H9 (cell line): ENCODE results near the gene BRCA2. TPM values are rescaled to one million over a fixed set of nuclear protein-coding genes. Genes with fewer than 3 reads are reported as not detected.

Experiments
- DNase-seq: peaks from one replicate; pipeline ENCODE4 v3.0.0-alpha.2; 2017
- H2AFZ ChIP-seq: one replicate; pipeline ENCODE4 v1.6.1; 2013; ENCODE audit warnings: mild to moderate bottlenecking, low read length, control low read depth, moderate library complexity
- H2AK5ac ChIP-seq: 2 replicates; pipeline ENCODE4 v1.6.1; 2013; ENCODE audit warnings: low read length, control low read depth, mixed read lengths; ENCODE audit not compliant: insufficient read length
- H2BK120ac ChIP-seq: one replicate; pipeline ENCODE4 v1.6.1; 2013; ENCODE audit warnings: low read depth, mild to moderate bottlenecking, low read length, control low read depth, inconsistent platforms; ENCODE audit not compliant: poor library complexity, severe bottlenecking
- H2BK12ac ChIP-seq: 2 replicates; pipeline ENCODE4 v1.6.1; 2013; ENCODE audit warnings: low read length, control low read depth, mixed read lengths, low read depth; ENCODE audit not compliant: insufficient read length
- H2BK15ac ChIP-seq: 2 replicates; pipeline ENCODE4 v1.6.1; 2013; ENCODE audit warnings: low read depth, low read length, control low read depth
- H2BK20ac ChIP-seq: one replicate; pipeline ENCODE4 v1.6.1; 2013; ENCODE audit warnings: low read depth, mild to moderate bottlenecking, low read length, control low read depth, inconsistent platforms; ENCODE audit not compliant: poor library complexity, severe bottlenecking
- H2BK5ac ChIP-seq: 2 replicates; pipeline ENCODE4 v1.6.1; 2013; ENCODE audit warnings: low read length, control low read depth, mixed read lengths; ENCODE audit not compliant: insufficient read length
- H3K14ac ChIP-seq: 2 replicates; pipeline ENCODE4 v1.6.1; 2013; ENCODE audit warnings: low read length, control low read depth; ENCODE audit not compliant: insufficient read depth
- H3K18ac ChIP-seq: 2 replicates; pipeline ENCODE4 v1.6.1; 2013; ENCODE audit warnings: low read depth, mild to moderate bottlenecking, mixed read lengths, low read length, control low read depth; ENCODE audit not compliant: insufficient read length
- H3K23ac ChIP-seq: 2 replicates; pipeline ENCODE4 v1.6.1; 2013; ENCODE audit warnings: low read length, control low read depth, mixed read lengths, low read depth; ENCODE audit not compliant: insufficient read length
- H3K23me2 ChIP-seq: 2 replicates; pipeline ENCODE4 v1.6.1; 2013; ENCODE audit warnings: low read depth, mild to moderate bottlenecking, mixed read lengths, low read length, control low read depth; ENCODE audit not compliant: insufficient read length, poor library complexity, severe bottlenecking
- H3K27ac ChIP-seq: 2 replicates; pipeline ENCODE4 v1.5.1; 2013; ENCODE audit warnings: low read length, control low read depth, mixed read lengths, low read depth; ENCODE audit not compliant: insufficient read length
- H3K27me3 ChIP-seq: 2 replicates; pipeline ENCODE4 v1.6.1; 2013; ENCODE audit warnings: low read length, control low read depth, inconsistent platforms; ENCODE audit not compliant: insufficient read depth
- H3K4ac ChIP-seq: 2 replicates; pipeline ENCODE4 v1.6.1; 2013; ENCODE audit warnings: low read depth, mild to moderate bottlenecking, control low read depth, inconsistent platforms, low read length, moderate library complexity
- H3K4me1 ChIP-seq: 2 replicates; pipeline ENCODE4 v1.6.1; 2013; ENCODE audit warnings: low read length, control low read depth, inconsistent platforms; ENCODE audit not compliant: insufficient read depth
- H3K4me2 ChIP-seq: 2 replicates; pipeline ENCODE4 v1.6.1; 2013; ENCODE audit warnings: low read length, control low read depth, mixed read lengths; ENCODE audit not compliant: insufficient read length, insufficient read depth
- H3K56ac ChIP-seq: 2 replicates; pipeline ENCODE4 v1.6.1; 2013; ENCODE audit warnings: low read depth, mild to moderate bottlenecking, mixed read lengths, low read length, control low read depth; ENCODE audit not compliant: insufficient read length
- H3K79me1 ChIP-seq: 2 replicates; pipeline ENCODE4 v1.6.1; 2013; ENCODE audit warnings: low read depth, mild to moderate bottlenecking, moderate library complexity, low read length, control low read depth, inconsistent platforms; ENCODE audit not compliant: insufficient read depth, poor library complexity, severe bottlenecking
- H3K79me2 ChIP-seq: 2 replicates; pipeline ENCODE4 v1.6.1; 2013; ENCODE audit warnings: low read length, control low read depth, inconsistent platforms; ENCODE audit not compliant: insufficient read depth
- H3K9ac ChIP-seq: 2 replicates; pipeline ENCODE4 v1.6.1; 2013; ENCODE audit warnings: low read length, control low read depth, mixed read lengths; ENCODE audit not compliant: insufficient read length; ENCODE audit errors: extremely low read depth
- H3K9me3 ChIP-seq: one replicate; pipeline ENCODE4 v1.6.1; 2013; ENCODE audit warnings: low read depth, low read length, inconsistent platforms; ENCODE audit not compliant: control insufficient read depth
- H3T11ph ChIP-seq: one replicate; pipeline ENCODE4 v1.6.1; 2013; ENCODE audit warnings: mild to moderate bottlenecking, low read length, control low read depth, inconsistent platforms
- H4K20me1 ChIP-seq: one replicate; pipeline ENCODE4 v1.6.1; 2013; ENCODE audit not compliant: control insufficient read depth, insufficient read length, insufficient read depth
- H4K5ac ChIP-seq: 2 replicates; pipeline ENCODE4 v1.6.1; 2013; ENCODE audit warnings: low read depth, mild to moderate bottlenecking, mixed read lengths, low read length, control low read depth; ENCODE audit not compliant: insufficient read length
- H4K8ac ChIP-seq: replicated peaks from 2 replicates; pipeline ENCODE4 v1.6.1; 2013; ENCODE audit warnings: low read length, control low read depth, mixed read lengths, low read depth; ENCODE audit not compliant: insufficient read length
- H4K91ac ChIP-seq: 2 replicates; pipeline ENCODE4 v1.6.1; 2013; ENCODE audit warnings: low read depth, mild to moderate bottlenecking, moderate library complexity, mixed read lengths, low read length, control low read depth; ENCODE audit not compliant: insufficient read length
- H3K27ac Mint-ChIP-seq, 3 experiments: 2 replicates in 2 of 3; 3 replicates in 1 of 3; pipeline ENCODE4 v1.8.0; 2020 to 2021; ENCODE audit warnings: mixed read lengths in 3 of 3, mild to moderate bottlenecking in 1 of 3, moderate library complexity in 1 of 3
- H3K27me3 Mint-ChIP-seq: 2 replicates; pipeline ENCODE4 v1.8.0; 2021; ENCODE audit warnings: low read depth, mild to moderate bottlenecking, moderate library complexity, mixed read lengths
- H3K36me3 Mint-ChIP-seq, 3 experiments: 2 replicates in 2 of 3; 3 replicates in 1 of 3; pipeline ENCODE4 v1.8.0; 2020 to 2021; ENCODE audit warnings: low read depth in 3 of 3, mixed read lengths in 3 of 3; ENCODE audit not compliant: insufficient read depth in 1 of 3
- H3K4me1 Mint-ChIP-seq, 2 experiments: 2 replicates each; pipeline ENCODE4 v1.8.0; 2020; ENCODE audit warnings: mixed read lengths in 2 of 2
- H3K4me3 Mint-ChIP-seq, 2 experiments: 2 replicates in 1 of 2; 3 replicates in 1 of 2; pipeline ENCODE4 v1.8.0; 2020 to 2021; ENCODE audit warnings: mild to moderate bottlenecking in 2 of 2, mixed read lengths in 2 of 2, moderate library complexity in 1 of 2
- H3K9me3 Mint-ChIP-seq, 2 experiments: 2 replicates in 1 of 2; 3 replicates in 1 of 2; pipeline ENCODE4 v1.8.0; 2020; ENCODE audit warnings: mild to moderate bottlenecking in 2 of 2, mixed read lengths in 2 of 2, moderate library complexity in 1 of 2
- WGBS: extraction: QIAGEN DNeasy Blood & Tissue Kit; methylation state at CpG from one replicate; pipeline ENCODE4 v1.1.7; 2013; ENCODE audit warnings: missing lambda C conversion rate, low lambda C conversion rate, mixed read lengths; ENCODE audit not compliant: insufficient read length; ENCODE audit errors: extremely low coverage; 5-methylcytosine and 5-hydroxymethylcytosine counted together
- total RNA-seq: library from RNA; stranded (reverse); gene quantifications from 2 replicates; pipeline ENCODE4 v1.2.1, GENCODE V29; 2021
- TF ChIP-seq, protein P1 (sequence below): fragments of 200-600 bp; sonication (generic); conservative IDR thresholded peaks from 3 replicates; pipeline ENCODE4 v1.8.0; 2021; ENCODE audit warnings: antibody characterized with exemption, mild to moderate bottlenecking

Gene BRCA2
- total RNA-seq, 1 experiment from 2014 or later, result 17.0 TPM

DNA sequence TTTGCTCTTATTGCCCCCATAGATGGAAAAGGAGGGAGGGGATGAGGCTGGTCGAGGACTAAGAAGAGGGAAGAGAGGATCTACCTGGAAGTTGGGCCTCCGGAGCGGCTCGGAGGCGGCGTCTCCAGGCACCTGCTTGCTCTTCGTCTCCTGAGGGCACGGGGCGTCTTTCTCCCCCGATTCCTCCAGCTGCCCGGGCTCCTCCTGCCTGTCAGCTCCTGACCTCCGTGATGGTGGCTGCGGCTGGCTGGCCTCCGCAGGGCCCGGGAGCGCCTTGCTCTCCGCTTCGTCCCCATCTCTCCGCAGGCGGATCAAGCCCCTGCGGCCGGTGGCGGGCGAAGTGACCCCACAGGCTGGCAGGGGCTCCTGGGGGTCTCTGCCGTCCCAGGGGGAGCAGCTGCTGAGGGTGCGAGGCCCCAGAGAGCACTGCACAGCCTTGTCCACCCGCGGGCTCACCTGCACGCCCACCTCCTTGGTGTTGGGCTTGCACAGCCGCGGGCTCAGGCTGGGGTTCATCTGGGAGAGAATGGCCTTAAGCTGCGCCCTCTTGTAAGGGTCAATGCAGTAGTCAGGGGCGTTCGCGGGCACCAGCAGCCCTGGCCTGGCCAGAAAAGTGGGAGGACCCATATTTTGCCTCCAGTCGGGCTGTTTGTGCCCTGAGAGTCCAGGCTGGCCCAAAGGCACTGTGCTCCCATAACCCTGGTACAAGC, 4.0 kb upstream of the BRCA2 start:
- Histone ChIP-seq H4K8ac (no peak overlapping the region), H3K4me1 (no peaks in the 10 kb centered on the region), H2AFZ (no peak overlapping the region), H2BK15ac (no peak overlapping the region), H2BK5ac (no peak overlapping the region), H3K79me2 (no peaks in the 10 kb centered on the region), H2BK20ac (no peak overlapping the region), H3K27ac (no peak overlapping the region), H3K27me3 (no peaks in the 10 kb centered on the region), H3T11ph (no peak overlapping the region), H4K91ac (no peak overlapping the region), H3K9ac (no peak overlapping the region), H2AK5ac (no peak overlapping the region), H4K5ac (no peak overlapping the region), H3K23me2 (peaks cover 9% of the 10 kb centered on the region), H3K14ac (no peak overlapping the region), H3K4ac (no peak overlapping the region), H3K79me1 (no peaks in the 10 kb centered on the region), H3K18ac (no peak overlapping the region), H4K20me1 (no peaks in the 10 kb centered on the region), H3K23ac (no peak overlapping the region), H3K4me2 (no peak overlapping the region), H2BK120ac (no peak overlapping the region), H3K9me3 (no peaks in the 10 kb centered on the region), H3K56ac (no peak overlapping the region), H2BK12ac (no peak overlapping the region)
- H3K36me3 Mint-ChIP-seq, result no peaks in the 10 kb centered on the region
- H3K4me1 Mint-ChIP-seq, result peaks cover 10 to 11% of the 10 kb centered on the region in 2 experiments; a peak in 3 of 4 replicates
- DNase-seq, result peak; percentile 31
- WGBS, result no CpG with 5 or more reads among the region's 36 CpGs
- H3K9me3 Mint-ChIP-seq, result no peaks in the 10 kb centered on the region
- H3K27ac Mint-ChIP-seq, result no peak overlapping the region
- no peak overlapping the region for H3K4me3 Mint-ChIP-seq
- H3K27me3 Mint-ChIP-seq, result no peaks in the 10 kb centered on the region
- TF ChIP-seq, protein P1, sequence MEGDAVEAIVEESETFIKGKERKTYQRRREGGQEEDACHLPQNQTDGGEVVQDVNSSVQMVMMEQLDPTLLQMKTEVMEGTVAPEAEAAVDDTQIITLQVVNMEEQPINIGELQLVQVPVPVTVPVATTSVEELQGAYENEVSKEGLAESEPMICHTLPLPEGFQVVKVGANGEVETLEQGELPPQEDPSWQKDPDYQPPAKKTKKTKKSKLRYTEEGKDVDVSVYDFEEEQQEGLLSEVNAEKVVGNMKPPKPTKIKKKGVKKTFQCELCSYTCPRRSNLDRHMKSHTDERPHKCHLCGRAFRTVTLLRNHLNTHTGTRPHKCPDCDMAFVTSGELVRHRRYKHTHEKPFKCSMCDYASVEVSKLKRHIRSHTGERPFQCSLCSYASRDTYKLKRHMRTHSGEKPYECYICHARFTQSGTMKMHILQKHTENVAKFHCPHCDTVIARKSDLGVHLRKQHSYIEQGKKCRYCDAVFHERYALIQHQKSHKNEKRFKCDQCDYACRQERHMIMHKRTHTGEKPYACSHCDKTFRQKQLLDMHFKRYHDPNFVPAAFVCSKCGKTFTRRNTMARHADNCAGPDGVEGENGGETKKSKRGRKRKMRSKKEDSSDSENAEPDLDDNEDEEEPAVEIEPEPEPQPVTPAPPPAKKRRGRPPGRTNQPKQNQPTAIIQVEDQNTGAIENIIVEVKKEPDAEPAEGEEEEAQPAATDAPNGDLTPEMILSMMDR, result no peak
